OCI-LY1 (cell line): ENCODE measurements around the gene REXO1.

ENCODE experiments used
- H2AFZ ChIP-seq: fragments of 200-600 bp; sonication (generic), shearing (Covaris generic); 2 replicates; pipeline ENCODE4 v1.6.0; 2014; ENCODE audit warnings: antibody characterized with exemption, mild to moderate bottlenecking, low read length
- H3F3A ChIP-seq: fragments of 200-600 bp; sonication (generic), shearing (Covaris generic); 2 replicates; pipeline ENCODE4 v1.6.0; 2014; ENCODE audit warnings: mild to moderate bottlenecking, antibody characterized with exemption, low read length, moderate library complexity; ENCODE audit not compliant: insufficient read depth
- H3K27ac ChIP-seq: fragments of 200-600 bp; sonication (generic); 2 replicates; pipeline ENCODE4 v1.5.1; 2014; ENCODE audit warnings: low read length, mixed run types, mild to moderate bottlenecking, low read depth; ENCODE audit not compliant: poor library complexity, severe bottlenecking
- H3K27me3 ChIP-seq: fragments of 200-600 bp; sonication (generic); 2 replicates; pipeline ENCODE4 v1.6.0; 2014; ENCODE audit warnings: antibody characterized with exemption, mild to moderate bottlenecking, low read length, moderate library complexity; ENCODE audit not compliant: insufficient read depth
- H3K36me3 ChIP-seq: fragments of 200-600 bp; sonication (generic); 2 replicates; pipeline ENCODE4 v1.6.1; 2014; ENCODE audit warnings: mild to moderate bottlenecking, antibody characterized with exemption, low read length, moderate library complexity, mixed read lengths; ENCODE audit not compliant: insufficient read depth
- H3K4me1 ChIP-seq: fragments of 200-600 bp; sonication (generic); 2 replicates; pipeline ENCODE4 v1.5.1; 2014; ENCODE audit warnings: mild to moderate bottlenecking, low read length, moderate library complexity; ENCODE audit not compliant: insufficient read depth, severe bottlenecking
- H3K4me2 ChIP-seq: fragments of 200-600 bp; sonication (generic), shearing (Covaris generic); 2 replicates; pipeline ENCODE4 v1.6.1; 2014; ENCODE audit warnings: low read length
- H3K4me3 ChIP-seq: fragments of 200-600 bp; sonication (generic); 2 replicates; pipeline ENCODE4 v1.5.1; 2014; ENCODE audit warnings: low read length, low read depth, mild to moderate bottlenecking, mixed read lengths; ENCODE audit not compliant: poor library complexity, severe bottlenecking
- H3K79me2 ChIP-seq: fragments of 200-600 bp; shearing (Covaris generic); 2 replicates; pipeline ENCODE4 v1.6.1; 2016; ENCODE audit warnings: mixed run types, low read length, mixed read lengths; ENCODE audit not compliant: insufficient read depth
- H3K9ac ChIP-seq: fragments of 200-600 bp; sonication (generic), shearing (Covaris generic); 2 replicates; pipeline ENCODE4 v1.6.1; 2014; ENCODE audit warnings: mild to moderate bottlenecking, low read length, mixed read lengths
- H3K9me2 ChIP-seq: fragments of 200-600 bp; sonication (generic), shearing (Covaris generic); 2 replicates; pipeline ENCODE4 v1.6.1; 2014; ENCODE audit warnings: low read depth, mild to moderate bottlenecking, low read length, mixed read lengths
- H3K9me3 ChIP-seq: fragments of 200-600 bp; shearing (Covaris generic); 2 replicates; pipeline ENCODE4 v1.6.1; 2014; ENCODE audit warnings: low read length, mixed read lengths
- H4K20me1 ChIP-seq: fragments of 200-600 bp; sonication (generic), shearing (Covaris generic); 2 replicates; pipeline ENCODE4 v1.6.0; 2016; ENCODE audit warnings: mild to moderate bottlenecking, low read length; ENCODE audit not compliant: insufficient read depth
- EZH2 ChIP-seq: fragments of 200-600 bp; sonication (generic), shearing (Covaris generic); IDR thresholded peaks from 2 replicates; pipeline ENCODE4 v1.8.0; 2017; ENCODE audit warnings: borderline replicate concordance, mixed run types, mild to moderate bottlenecking, antibody characterized with exemption, low read length, moderate library complexity, mixed read lengths
- TF ChIP-seq, protein P1 (sequence below): fragments of 200-600 bp; sonication (generic), shearing (Covaris generic); IDR thresholded peaks from 2 replicates; pipeline ENCODE4 v1.5.1; 2017; ENCODE audit warnings: mild to moderate bottlenecking, antibody characterized with exemption, low read length, moderate library complexity, mixed read lengths

Gene REXO1

DNA sequence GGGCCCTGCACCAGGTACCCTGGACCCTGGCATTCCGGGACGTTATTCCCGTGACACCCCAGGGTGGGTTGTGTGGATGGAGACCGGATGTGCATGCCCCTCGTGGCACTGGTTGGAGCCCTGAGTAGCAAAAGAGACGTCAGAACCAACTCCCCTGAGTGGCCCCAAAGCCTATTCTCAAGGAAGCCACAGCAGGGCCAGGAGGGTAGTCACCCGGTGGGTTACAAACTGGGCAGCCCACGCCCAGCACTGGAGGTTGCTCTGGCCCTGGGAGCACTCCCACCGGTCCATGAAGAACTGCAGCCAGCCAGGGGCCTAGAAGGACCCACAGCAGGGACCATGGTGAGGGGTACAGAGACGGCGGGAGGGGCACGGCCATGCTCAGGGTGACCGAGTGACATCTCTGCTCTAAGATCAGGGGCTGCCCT, 7.6 kb upstream of the REXO1 start:
- no peaks in the 10 kb centered on the region for H3K9me2 ChIP-seq
- H3K36me3 ChIP-seq = no peaks in the 10 kb centered on the region
- H3F3A ChIP-seq = no peaks in the 10 kb centered on the region
- peak overlapping the region; percentile 72; the same call in 1 of the 2 replicates for H3K9ac ChIP-seq
- no peak overlapping the region for H2AFZ ChIP-seq
- TF ChIP-seq, protein P1, sequence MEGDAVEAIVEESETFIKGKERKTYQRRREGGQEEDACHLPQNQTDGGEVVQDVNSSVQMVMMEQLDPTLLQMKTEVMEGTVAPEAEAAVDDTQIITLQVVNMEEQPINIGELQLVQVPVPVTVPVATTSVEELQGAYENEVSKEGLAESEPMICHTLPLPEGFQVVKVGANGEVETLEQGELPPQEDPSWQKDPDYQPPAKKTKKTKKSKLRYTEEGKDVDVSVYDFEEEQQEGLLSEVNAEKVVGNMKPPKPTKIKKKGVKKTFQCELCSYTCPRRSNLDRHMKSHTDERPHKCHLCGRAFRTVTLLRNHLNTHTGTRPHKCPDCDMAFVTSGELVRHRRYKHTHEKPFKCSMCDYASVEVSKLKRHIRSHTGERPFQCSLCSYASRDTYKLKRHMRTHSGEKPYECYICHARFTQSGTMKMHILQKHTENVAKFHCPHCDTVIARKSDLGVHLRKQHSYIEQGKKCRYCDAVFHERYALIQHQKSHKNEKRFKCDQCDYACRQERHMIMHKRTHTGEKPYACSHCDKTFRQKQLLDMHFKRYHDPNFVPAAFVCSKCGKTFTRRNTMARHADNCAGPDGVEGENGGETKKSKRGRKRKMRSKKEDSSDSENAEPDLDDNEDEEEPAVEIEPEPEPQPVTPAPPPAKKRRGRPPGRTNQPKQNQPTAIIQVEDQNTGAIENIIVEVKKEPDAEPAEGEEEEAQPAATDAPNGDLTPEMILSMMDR = no peak
- TF ChIP-seq EZH2 = no peak
- no peaks in the 10 kb centered on the region for H3K27me3 ChIP-seq
- peaks cover 73% of the 10 kb centered on the region for H3K4me1 ChIP-seq
- no peaks in the 10 kb centered on the region for H3K9me3 ChIP-seq
- H4K20me1 ChIP-seq = no peaks in the 10 kb centered on the region
- peak overlapping the region; percentile 61 for H3K4me3 ChIP-seq
- H3K27ac ChIP-seq = peak overlapping the region; percentile 79
- H3K4me2 ChIP-seq = peak overlapping the region; percentile 90
- H3K79me2 ChIP-seq = no peaks in the 10 kb centered on the region

DNA sequence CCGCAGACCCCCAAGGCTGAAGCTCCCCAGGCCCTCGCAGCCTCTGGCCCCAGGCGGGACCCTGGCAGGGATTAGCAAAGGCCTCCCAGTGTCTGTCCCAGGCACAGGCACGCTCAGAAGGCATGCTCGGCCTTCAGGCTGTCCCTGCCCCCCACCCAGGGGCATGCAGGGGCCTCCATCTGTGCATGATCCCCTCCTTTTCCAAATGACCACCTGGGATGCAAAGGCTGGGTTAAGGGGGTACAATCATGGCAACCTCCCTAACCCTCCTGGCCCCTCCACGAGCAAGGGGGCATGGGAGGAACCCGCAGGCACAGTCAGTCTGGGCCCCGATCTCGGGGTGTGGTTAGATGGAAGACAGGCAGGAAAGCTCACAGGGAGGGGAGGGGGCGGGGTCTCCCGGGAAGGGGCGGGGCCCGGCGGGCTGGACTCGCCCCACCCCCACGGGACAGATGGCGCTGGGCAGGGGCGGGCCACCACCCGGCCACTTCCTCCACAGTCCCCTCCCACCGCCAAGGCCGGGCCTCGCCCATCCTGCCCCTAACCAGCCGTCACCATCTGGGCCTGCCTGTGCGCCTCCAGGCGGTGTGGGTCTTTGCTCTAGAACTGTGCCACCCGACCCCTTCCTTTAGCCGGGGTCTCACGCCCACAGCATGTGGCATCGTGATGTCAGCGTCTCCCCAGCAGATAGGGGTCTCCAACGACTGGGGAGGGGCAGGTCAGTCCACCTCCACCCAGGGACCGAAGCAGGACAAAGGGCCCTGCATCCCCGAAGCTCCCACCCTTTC, 7.0 kb upstream of the REXO1 start:
- H2AFZ ChIP-seq = no peak overlapping the region
- H3K79me2 ChIP-seq = no peaks in the 10 kb centered on the region
- peak overlapping the region; percentile 61 for H3K4me3 ChIP-seq
- H3K27me3 ChIP-seq = no peaks in the 10 kb centered on the region
- H3F3A ChIP-seq = no peaks in the 10 kb centered on the region
- H4K20me1 ChIP-seq = no peaks in the 10 kb centered on the region
- peak overlapping the region; percentile 72; the same call in 1 of the 2 replicates for H3K9ac ChIP-seq
- TF ChIP-seq, protein P1 = no peak
- TF ChIP-seq EZH2 = no peak
- H3K36me3 ChIP-seq = no peaks in the 10 kb centered on the region
- peak overlapping the region; percentile 90 for H3K4me2 ChIP-seq
- H3K9me3 ChIP-seq = no peaks in the 10 kb centered on the region
- H3K27ac ChIP-seq = peak overlapping the region; percentile 79
- H3K4me1 ChIP-seq = peaks cover 67% of the 10 kb centered on the region
- no peaks in the 10 kb centered on the region for H3K9me2 ChIP-seq

DNA sequence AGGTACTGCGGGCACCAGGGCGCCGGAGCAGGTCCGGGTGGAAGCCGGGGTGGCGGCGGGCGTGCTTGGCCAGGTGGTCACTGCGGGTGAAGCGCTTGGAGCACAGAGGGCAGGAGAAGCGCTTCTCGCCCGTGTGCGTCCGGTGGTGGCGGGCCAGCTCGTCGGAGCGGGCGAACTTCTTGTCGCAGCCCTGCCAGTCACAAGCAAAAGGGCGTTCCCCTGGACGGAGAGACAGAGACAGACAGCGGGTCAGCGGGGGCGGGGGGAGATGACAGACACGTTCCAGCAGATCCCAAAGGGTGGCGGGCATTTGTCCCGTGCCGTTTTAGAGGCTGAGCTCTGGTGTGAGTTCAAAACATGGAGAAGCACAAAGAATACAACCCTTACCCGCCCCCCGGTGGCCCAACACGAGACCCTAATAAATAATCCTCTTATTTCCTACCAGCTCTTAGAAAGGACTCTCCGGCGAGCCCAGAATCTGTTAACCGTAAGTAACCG, 6.3 kb upstream of the REXO1 start:
- Histone ChIP-seq H2AFZ (no peak overlapping the region), H3K79me2 (no peaks in the 10 kb centered on the region), H3F3A (no peaks in the 10 kb centered on the region), H3K9me3 (no peaks in the 10 kb centered on the region), H3K9me2 (no peaks in the 10 kb centered on the region), H3K4me1 (peaks cover 65% of the 10 kb centered on the region), H3K4me2 (peak overlapping the region; percentile 7; the same call in 1 of the 2 replicates), H3K27ac (peak overlapping the region; percentile 32), H3K9ac (no peak overlapping the region; the same call in 1 of the 2 replicates), H3K36me3 (no peaks in the 10 kb centered on the region), H3K4me3 (no peak overlapping the region), H3K27me3 (no peaks in the 10 kb centered on the region), H4K20me1 (no peaks in the 10 kb centered on the region)
- TF ChIP-seq EZH2 = no peak
- TF ChIP-seq, protein P1 = no peak
